ENCODE results near the gene CGB3.

CGB3 gene

GRCh38 chr19:49014870-49015255, 9.3 kb downstream of the CGB3 start:
- no peak for DNase-seq

GRCh38 chr19:49014123-49014869, 9.8 kb downstream of the CGB3 start:
- no peak for DNase-seq

- no peak for DNase-seq
Measured at GRCh38 chr19:49011194-49011593, 12.9 kb downstream of the CGB3 start.

GRCh38 chr19:49010453-49010852, 13.7 kb downstream of the CGB3 start:
- DNase-seq: no peak

- no peak for DNase-seq
Measured at GRCh38 chr19:49009828-49010227, 14.3 kb downstream of the CGB3 start.

- DNase-seq: no peak
Measured at GRCh38 chr19:49006905-49007304, 17.2 kb downstream of the CGB3 start.

GRCh38 chr19:49004964-49005614, 19.0 kb downstream of the CGB3 start:
- DNase-seq: no peak

- no peak for DNase-seq
Measured at GRCh38 chr19:49004133-49004532, 20.0 kb downstream of the CGB3 start.

- DNase-seq: peak; percentile 74
Measured at GRCh38 chr19:48999481-49000325, 24.4 kb downstream of the CGB3 start.

- DNase-seq: peak; percentile 63
Measured at GRCh38 chr19:48997972-48998371, 26.2 kb downstream of the CGB3 start.

- DNase-seq: no peak
Measured at GRCh38 chr19:48994035-48994386, 30.1 kb downstream of the CGB3 start.

- peak; percentile 100 for DNase-seq
Measured at GRCh38 chr19:48993175-48994034, 30.7 kb downstream of the CGB3 start, which contains the start of the genes GYS1 and RUVBL2. GYS1 (minus strand) TSS chr19:48993309; CDS start chr19:48993112, 197 bp downstream. RUVBL2 (plus strand) TSS chr19:48993887; CDS start chr19:48993912, 25 bp downstream.

- DNase-seq: no peak
Measured at GRCh38 chr19:48992581-48993174, 31.5 kb downstream of the CGB3 start.

GRCh38 chr19:48991873-48992580, 32.1 kb downstream of the CGB3 start:
- no peak for DNase-seq

GRCh38 chr19:48991011-48991609, 33.0 kb downstream of the CGB3 start:
- no peak for DNase-seq

- no peak for DNase-seq
Measured at GRCh38 chr19:48990400-48990799, 33.7 kb downstream of the CGB3 start.

- DNase-seq: no peak
Measured at GRCh38 chr19:48989701-48990291, 34.3 kb downstream of the CGB3 start.

GRCh38 chr19:48988860-48989259, 35.3 kb downstream of the CGB3 start:
- no peak for DNase-seq

GRCh38 chr19:48988286-48988685, 35.8 kb downstream of the CGB3 start:
- DNase-seq: no peak

- no peak for DNase-seq
Measured at GRCh38 chr19:48987323-48987722, 36.8 kb downstream of the CGB3 start.

GRCh38 chr19:48986211-48986610, 37.9 kb downstream of the CGB3 start:
- no peak for DNase-seq
